PC-3 (cell line): ENCODE measurements around the gene CNIH3. TPM values are rescaled to one million over a fixed set of nuclear protein-coding genes. Genes with fewer than 3 reads are reported as not detected.

ENCODE experiments used
- ATAC-seq: fragments of 200-7000 bp; cut with Tn5 transposase; 2 replicates; pipeline ENCODE4 v1.9.1; 2020; ENCODE audit warnings: mild to moderate bottlenecking, moderate library complexity
- BruUV-seq: library from RNA; stranded (reverse); fragments of 400-500 nt; replicated peaks from 2 replicates; lab custom pipeline; 2021; lab: Mats Ljungman, UMichigan
- CTCF ChIA-PET: fragments of 300-600 bp; sonication (Branson Sonifier 250); formaldehyde crosslinking; loops from one replicate; lab custom pipeline; 2022; ENCODE audit warnings: antibody characterized with exemption; lab: Charles Lee
- POLR2A ChIA-PET: fragments of 300-600 bp; sonication (Branson Sonifier 250); formaldehyde crosslinking; loops from one replicate; lab custom pipeline; 2022; ENCODE audit warnings: antibody characterized with exemption; ENCODE audit not compliant: unreplicated experiment; lab: Charles Lee
- DNase-seq: peaks from one replicate; pipeline ENCODE4 v3.0.0-alpha.2; 2015
- H2AFZ ChIP-seq: fragments of 300-600 bp; sonication (generic); 2 replicates; pipeline ENCODE4 v1.6.0; 2016; ENCODE audit warnings: antibody characterized with exemption, low read length
- H3F3A ChIP-seq: fragments of 300-600 bp; sonication (generic); one replicate; pipeline ENCODE4 v1.6.0; 2017; ENCODE audit warnings: antibody characterized with exemption, low read length, control low read depth, mild to moderate bottlenecking; ENCODE audit not compliant: unreplicated experiment
- H3K27ac ChIP-seq: fragments of 300-600 bp; sonication (generic); 2 replicates; pipeline ENCODE4 v1.5.1; 2016; ENCODE audit warnings: mild to moderate bottlenecking, low read length
- H3K27me3 ChIP-seq: fragments of 300-600 bp; sonication (generic); 2 replicates; pipeline ENCODE4 v1.6.1; 2016; ENCODE audit warnings: low read length, mixed read lengths
- H3K36me3 ChIP-seq: fragments of 300-600 bp; sonication (generic); 2 replicates; pipeline ENCODE4 v1.6.1; 2016; ENCODE audit warnings: low read depth, mixed run types, low read length, mixed read lengths
- H3K4me1 ChIP-seq: fragments of 300-600 bp; sonication (generic); 2 replicates; pipeline ENCODE4 v1.5.1; 2016; ENCODE audit warnings: low read length; ENCODE audit not compliant: insufficient read depth
- H3K4me2 ChIP-seq: fragments of 300-600 bp; sonication (generic); 2 replicates; pipeline ENCODE4 v1.6.0; 2016; ENCODE audit warnings: low read length
- H3K4me3 ChIP-seq: fragments of 300-600 bp; sonication (generic); 2 replicates; pipeline ENCODE4 v1.5.1; 2016; ENCODE audit warnings: mild to moderate bottlenecking, low read length, mixed read lengths
- H3K79me2 ChIP-seq: fragments of 300-600 bp; sonication (generic); 2 replicates; pipeline ENCODE4 v1.6.1; 2017; ENCODE audit warnings: low read length, mixed read lengths
- H3K9ac ChIP-seq: fragments of 300-600 bp; sonication (generic); 2 replicates; pipeline ENCODE4 v1.6.0; 2016; ENCODE audit warnings: mild to moderate bottlenecking, low read length
- H3K9me2 ChIP-seq: fragments of 300-600 bp; sonication (generic); replicated peaks from 2 replicates; pipeline ENCODE4 v1.6.1; 2016; ENCODE audit warnings: mixed run types, low read length, mixed read lengths
- H3K9me3 ChIP-seq: fragments of 300-600 bp; sonication (generic); 2 replicates; pipeline ENCODE4 v1.6.1; 2016; ENCODE audit warnings: low read length, mixed read lengths
- H4K20me1 ChIP-seq: fragments of 300-600 bp; sonication (generic); 2 replicates; pipeline ENCODE4 v1.6.1; 2016; ENCODE audit warnings: low read length, mixed read lengths
- EZH2 ChIP-seq: fragments of 300-600 bp; sonication (generic); IDR thresholded peaks from one replicate; pipeline ENCODE4 v1.6.1; 2017; ENCODE audit warnings: antibody characterized with exemption, mild to moderate bottlenecking, low read length; ENCODE audit not compliant: unreplicated experiment
- EZH2phosphoT487 ChIP-seq: fragments of 300-600 bp; sonication (generic); IDR thresholded peaks from 2 replicates; pipeline ENCODE4 v1.6.1; 2018; ENCODE audit warnings: mild to moderate bottlenecking, antibody characterized with exemption, low read length, borderline replicate concordance
- intact Hi-C: fragments of 100-400 bp; cut with micrococcal nuclease; formaldehyde crosslinking; loops from 2 replicates; pipeline ENCODE4 v1.9.0; 2023
- total RNA-seq: library from RNA; depleted of rRNA; stranded (reverse); fragments of >200 nt; gene quantifications from 2 replicates; pipeline ENCODE4 v1.2.3, GENCODE V29; 2014
- TF ChIP-seq, protein P1 (sequence below): fragments of 300-600 bp; sonication (generic); conservative IDR thresholded peaks from 2 replicates; pipeline ENCODE4 v1.5.1; 2017; ENCODE audit warnings: antibody characterized with exemption, low read depth, mild to moderate bottlenecking, low read length

Gene CNIH3
- total RNA-seq, 1 experiment from 2014 or later = 7.4 TPM

DNA sequence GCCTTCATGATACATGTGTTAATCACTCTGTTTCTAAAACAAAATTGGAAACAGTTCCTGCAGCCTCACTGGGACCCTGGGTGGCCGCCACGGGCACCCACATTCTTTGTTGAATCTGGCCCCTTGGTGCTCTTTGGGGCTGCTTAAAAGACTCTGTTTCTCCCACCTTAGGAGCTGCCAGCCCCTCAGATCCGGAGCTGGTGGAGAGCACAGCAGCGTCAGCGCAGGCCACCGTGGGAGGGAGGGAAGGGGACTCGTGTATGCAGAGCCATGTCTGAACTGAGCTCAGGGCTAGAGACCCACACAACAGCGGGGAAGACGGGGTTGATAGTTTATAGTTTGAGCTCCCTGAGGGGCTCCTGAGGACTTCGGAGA lies 121.2 kb downstream of the CNIH3 start:
- H3K9me2 ChIP-seq = no peaks in the 10 kb centered on the region
- H4K20me1 ChIP-seq = no peaks in the 10 kb centered on the region
- intact Hi-C loops = loop anchor here (10.0 kb wide), 1 partner anchor 187 kb away; the partner anchor contains the start of gene DNAH14
- H3K4me1 ChIP-seq = peaks cover 19% of the 10 kb centered on the region
- H2AFZ ChIP-seq = no peak overlapping the region
- no peaks in the 10 kb centered on the region for H3F3A ChIP-seq
- no TSS peak for BruUV-seq
- TF ChIP-seq, protein P1, sequence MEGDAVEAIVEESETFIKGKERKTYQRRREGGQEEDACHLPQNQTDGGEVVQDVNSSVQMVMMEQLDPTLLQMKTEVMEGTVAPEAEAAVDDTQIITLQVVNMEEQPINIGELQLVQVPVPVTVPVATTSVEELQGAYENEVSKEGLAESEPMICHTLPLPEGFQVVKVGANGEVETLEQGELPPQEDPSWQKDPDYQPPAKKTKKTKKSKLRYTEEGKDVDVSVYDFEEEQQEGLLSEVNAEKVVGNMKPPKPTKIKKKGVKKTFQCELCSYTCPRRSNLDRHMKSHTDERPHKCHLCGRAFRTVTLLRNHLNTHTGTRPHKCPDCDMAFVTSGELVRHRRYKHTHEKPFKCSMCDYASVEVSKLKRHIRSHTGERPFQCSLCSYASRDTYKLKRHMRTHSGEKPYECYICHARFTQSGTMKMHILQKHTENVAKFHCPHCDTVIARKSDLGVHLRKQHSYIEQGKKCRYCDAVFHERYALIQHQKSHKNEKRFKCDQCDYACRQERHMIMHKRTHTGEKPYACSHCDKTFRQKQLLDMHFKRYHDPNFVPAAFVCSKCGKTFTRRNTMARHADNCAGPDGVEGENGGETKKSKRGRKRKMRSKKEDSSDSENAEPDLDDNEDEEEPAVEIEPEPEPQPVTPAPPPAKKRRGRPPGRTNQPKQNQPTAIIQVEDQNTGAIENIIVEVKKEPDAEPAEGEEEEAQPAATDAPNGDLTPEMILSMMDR = no peak
- TF ChIP-seq EZH2phosphoT487 (no peak), EZH2 (no peak)
- ChIA-PET CTCF (no interaction called here), POLR2A (no interaction called here)
- no peaks in the 10 kb centered on the region for H3K27me3 ChIP-seq
- H3K4me2 ChIP-seq = no peak overlapping the region
- H3K9me3 ChIP-seq = no peaks in the 10 kb centered on the region
- no peak for DNase-seq
- H3K9ac ChIP-seq = no peak overlapping the region
- no peak overlapping the region for H3K27ac ChIP-seq
- no peaks in the 10 kb centered on the region for H3K79me2 ChIP-seq
- H3K4me3 ChIP-seq = no peak overlapping the region
- ATAC-seq = no peak
- H3K36me3 ChIP-seq = no peaks in the 10 kb centered on the region

DNA sequence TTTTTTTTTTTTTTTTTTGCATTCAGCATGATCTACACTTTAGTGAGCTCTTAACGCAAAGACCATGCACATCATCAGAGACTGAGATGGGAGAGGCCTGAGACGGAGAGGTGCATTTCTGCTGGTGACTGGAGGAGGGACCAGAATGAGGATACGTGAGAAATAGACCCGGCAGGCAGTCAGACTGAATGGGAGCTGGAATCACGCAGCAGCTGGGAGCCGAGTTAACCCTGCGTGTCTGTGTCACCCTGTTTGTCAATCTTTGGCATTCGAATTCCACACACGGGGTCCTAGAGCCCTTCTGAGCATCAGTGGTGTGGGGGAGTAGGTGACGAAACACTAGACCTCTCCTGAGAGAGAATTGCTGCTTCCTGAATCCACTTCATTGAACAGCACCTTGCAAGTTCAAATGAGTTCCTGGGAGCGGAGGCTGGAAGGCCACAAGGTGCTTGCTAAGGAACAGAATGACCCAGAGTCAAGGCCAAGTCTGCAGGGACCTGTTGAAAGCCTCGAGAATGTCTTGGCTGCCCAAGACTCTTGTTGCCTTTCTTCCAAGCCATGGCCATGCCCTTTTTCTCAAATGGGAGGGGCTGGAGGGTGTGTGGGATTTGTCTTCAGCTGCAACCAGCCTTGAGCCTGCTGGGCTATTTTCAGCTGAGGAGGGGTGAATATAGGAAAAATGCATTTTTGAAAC lies 123.3 kb downstream of the CNIH3 start:
- Histone ChIP-seq H3F3A (no peaks in the 10 kb centered on the region), H3K36me3 (no peaks in the 10 kb centered on the region), H3K4me3 (no peak overlapping the region), H4K20me1 (no peaks in the 10 kb centered on the region), H3K9ac (no peak overlapping the region), H3K27me3 (no peaks in the 10 kb centered on the region), H3K4me2 (no peak overlapping the region), H3K27ac (no peak overlapping the region), H3K9me2 (no peaks in the 10 kb centered on the region), H3K79me2 (no peaks in the 10 kb centered on the region), H2AFZ (no peak overlapping the region), H3K4me1 (no peaks in the 10 kb centered on the region), H3K9me3 (no peaks in the 10 kb centered on the region)
- TF ChIP-seq, protein P1 = no peak
- TF ChIP-seq EZH2 (no peak), EZH2phosphoT487 (no peak)
- ChIA-PET POLR2A (interaction anchor here (0.5 to 0.7 kb wide), 2 partner anchors 56 to 191 kb away, joined by 4 read pairs; no protein-coding TSS in a partner anchor), CTCF (no interaction called here)
- no peak for DNase-seq
- no TSS peak for BruUV-seq
- intact Hi-C loops = loop anchor here (10.0 kb wide), 1 partner anchor 185 kb away; the partner anchor contains the start of gene DNAH14
- no peak for ATAC-seq
